H9 (cell line): ENCODE data around the gene TOGARAM1. TPM values are rescaled to one million over a fixed set of nuclear protein-coding genes. Genes with fewer than 3 reads are reported as not detected.

Source experiments
- DNase-seq: peaks from one replicate; pipeline ENCODE4 v3.0.0-alpha.2; 2017
- H2AFZ ChIP-seq: one replicate; pipeline ENCODE4 v1.6.1; 2013; ENCODE audit warnings: mild to moderate bottlenecking, low read length, control low read depth, moderate library complexity
- H2AK5ac ChIP-seq: 2 replicates; pipeline ENCODE4 v1.6.1; 2013; ENCODE audit warnings: low read length, control low read depth, mixed read lengths; ENCODE audit not compliant: insufficient read length
- H2BK120ac ChIP-seq: one replicate; pipeline ENCODE4 v1.6.1; 2013; ENCODE audit warnings: low read depth, mild to moderate bottlenecking, low read length, control low read depth, inconsistent platforms; ENCODE audit not compliant: poor library complexity, severe bottlenecking
- H2BK12ac ChIP-seq: 2 replicates; pipeline ENCODE4 v1.6.1; 2013; ENCODE audit warnings: low read length, control low read depth, mixed read lengths, low read depth; ENCODE audit not compliant: insufficient read length
- H2BK15ac ChIP-seq: 2 replicates; pipeline ENCODE4 v1.6.1; 2013; ENCODE audit warnings: low read depth, low read length, control low read depth
- H2BK20ac ChIP-seq: one replicate; pipeline ENCODE4 v1.6.1; 2013; ENCODE audit warnings: low read depth, mild to moderate bottlenecking, low read length, control low read depth, inconsistent platforms; ENCODE audit not compliant: poor library complexity, severe bottlenecking
- H2BK5ac ChIP-seq: 2 replicates; pipeline ENCODE4 v1.6.1; 2013; ENCODE audit warnings: low read length, control low read depth, mixed read lengths; ENCODE audit not compliant: insufficient read length
- H3K14ac ChIP-seq: 2 replicates; pipeline ENCODE4 v1.6.1; 2013; ENCODE audit warnings: low read length, control low read depth; ENCODE audit not compliant: insufficient read depth
- H3K18ac ChIP-seq: 2 replicates; pipeline ENCODE4 v1.6.1; 2013; ENCODE audit warnings: low read depth, mild to moderate bottlenecking, mixed read lengths, low read length, control low read depth; ENCODE audit not compliant: insufficient read length
- H3K23ac ChIP-seq: 2 replicates; pipeline ENCODE4 v1.6.1; 2013; ENCODE audit warnings: low read length, control low read depth, mixed read lengths, low read depth; ENCODE audit not compliant: insufficient read length
- H3K23me2 ChIP-seq: 2 replicates; pipeline ENCODE4 v1.6.1; 2013; ENCODE audit warnings: low read depth, mild to moderate bottlenecking, mixed read lengths, low read length, control low read depth; ENCODE audit not compliant: insufficient read length, poor library complexity, severe bottlenecking
- H3K27ac ChIP-seq: 2 replicates; pipeline ENCODE4 v1.5.1; 2013; ENCODE audit warnings: low read length, control low read depth, mixed read lengths, low read depth; ENCODE audit not compliant: insufficient read length
- H3K27me3 ChIP-seq: 2 replicates; pipeline ENCODE4 v1.6.1; 2013; ENCODE audit warnings: low read length, control low read depth, inconsistent platforms; ENCODE audit not compliant: insufficient read depth
- H3K4ac ChIP-seq: 2 replicates; pipeline ENCODE4 v1.6.1; 2013; ENCODE audit warnings: low read depth, mild to moderate bottlenecking, control low read depth, inconsistent platforms, low read length, moderate library complexity
- H3K4me1 ChIP-seq: 2 replicates; pipeline ENCODE4 v1.6.1; 2013; ENCODE audit warnings: low read length, control low read depth, inconsistent platforms; ENCODE audit not compliant: insufficient read depth
- H3K4me2 ChIP-seq: 2 replicates; pipeline ENCODE4 v1.6.1; 2013; ENCODE audit warnings: low read length, control low read depth, mixed read lengths; ENCODE audit not compliant: insufficient read length, insufficient read depth
- H3K56ac ChIP-seq: 2 replicates; pipeline ENCODE4 v1.6.1; 2013; ENCODE audit warnings: low read depth, mild to moderate bottlenecking, mixed read lengths, low read length, control low read depth; ENCODE audit not compliant: insufficient read length
- H3K79me1 ChIP-seq: 2 replicates; pipeline ENCODE4 v1.6.1; 2013; ENCODE audit warnings: low read depth, mild to moderate bottlenecking, moderate library complexity, low read length, control low read depth, inconsistent platforms; ENCODE audit not compliant: insufficient read depth, poor library complexity, severe bottlenecking
- H3K79me2 ChIP-seq: 2 replicates; pipeline ENCODE4 v1.6.1; 2013; ENCODE audit warnings: low read length, control low read depth, inconsistent platforms; ENCODE audit not compliant: insufficient read depth
- H3K9ac ChIP-seq: 2 replicates; pipeline ENCODE4 v1.6.1; 2013; ENCODE audit warnings: low read length, control low read depth, mixed read lengths; ENCODE audit not compliant: insufficient read length; ENCODE audit errors: extremely low read depth
- H3K9me3 ChIP-seq: one replicate; pipeline ENCODE4 v1.6.1; 2013; ENCODE audit warnings: low read depth, low read length, inconsistent platforms; ENCODE audit not compliant: control insufficient read depth
- H3T11ph ChIP-seq: one replicate; pipeline ENCODE4 v1.6.1; 2013; ENCODE audit warnings: mild to moderate bottlenecking, low read length, control low read depth, inconsistent platforms
- H4K20me1 ChIP-seq: one replicate; pipeline ENCODE4 v1.6.1; 2013; ENCODE audit not compliant: control insufficient read depth, insufficient read length, insufficient read depth
- H4K5ac ChIP-seq: 2 replicates; pipeline ENCODE4 v1.6.1; 2013; ENCODE audit warnings: low read depth, mild to moderate bottlenecking, mixed read lengths, low read length, control low read depth; ENCODE audit not compliant: insufficient read length
- H4K8ac ChIP-seq: replicated peaks from 2 replicates; pipeline ENCODE4 v1.6.1; 2013; ENCODE audit warnings: low read length, control low read depth, mixed read lengths, low read depth; ENCODE audit not compliant: insufficient read length
- H4K91ac ChIP-seq: 2 replicates; pipeline ENCODE4 v1.6.1; 2013; ENCODE audit warnings: low read depth, mild to moderate bottlenecking, moderate library complexity, mixed read lengths, low read length, control low read depth; ENCODE audit not compliant: insufficient read length
- H3K27ac Mint-ChIP-seq, 3 experiments: 2 replicates in 2 of 3; 3 replicates in 1 of 3; pipeline ENCODE4 v1.8.0; 2020 to 2021; ENCODE audit warnings: mixed read lengths in 3 of 3, mild to moderate bottlenecking in 1 of 3, moderate library complexity in 1 of 3
- H3K27me3 Mint-ChIP-seq: 2 replicates; pipeline ENCODE4 v1.8.0; 2021; ENCODE audit warnings: low read depth, mild to moderate bottlenecking, moderate library complexity, mixed read lengths
- H3K36me3 Mint-ChIP-seq, 3 experiments: 2 replicates in 2 of 3; 3 replicates in 1 of 3; pipeline ENCODE4 v1.8.0; 2020 to 2021; ENCODE audit warnings: low read depth in 3 of 3, mixed read lengths in 3 of 3; ENCODE audit not compliant: insufficient read depth in 1 of 3
- H3K4me1 Mint-ChIP-seq, 2 experiments: 2 replicates each; pipeline ENCODE4 v1.8.0; 2020; ENCODE audit warnings: mixed read lengths in 2 of 2
- H3K4me3 Mint-ChIP-seq, 2 experiments: 2 replicates in 1 of 2; 3 replicates in 1 of 2; pipeline ENCODE4 v1.8.0; 2020 to 2021; ENCODE audit warnings: mild to moderate bottlenecking in 2 of 2, mixed read lengths in 2 of 2, moderate library complexity in 1 of 2
- H3K9me3 Mint-ChIP-seq, 2 experiments: 2 replicates in 1 of 2; 3 replicates in 1 of 2; pipeline ENCODE4 v1.8.0; 2020; ENCODE audit warnings: mild to moderate bottlenecking in 2 of 2, mixed read lengths in 2 of 2, moderate library complexity in 1 of 2
- WGBS: extraction: QIAGEN DNeasy Blood & Tissue Kit; methylation state at CpG from one replicate; pipeline ENCODE4 v1.1.7; 2013; ENCODE audit warnings: missing lambda C conversion rate, low lambda C conversion rate, mixed read lengths; ENCODE audit not compliant: insufficient read length; ENCODE audit errors: extremely low coverage; 5-methylcytosine and 5-hydroxymethylcytosine counted together
- total RNA-seq: library from RNA; stranded (reverse); gene quantifications from 2 replicates; pipeline ENCODE4 v1.2.1, GENCODE V29; 2021
- TF ChIP-seq, protein P1 (sequence below): fragments of 200-600 bp; sonication (generic); conservative IDR thresholded peaks from 3 replicates; pipeline ENCODE4 v1.8.0; 2021; ENCODE audit warnings: antibody characterized with exemption, mild to moderate bottlenecking

The TOGARAM1 gene
- total RNA-seq, 1 experiment from 2014 or later: 11.4 TPM

DNA sequence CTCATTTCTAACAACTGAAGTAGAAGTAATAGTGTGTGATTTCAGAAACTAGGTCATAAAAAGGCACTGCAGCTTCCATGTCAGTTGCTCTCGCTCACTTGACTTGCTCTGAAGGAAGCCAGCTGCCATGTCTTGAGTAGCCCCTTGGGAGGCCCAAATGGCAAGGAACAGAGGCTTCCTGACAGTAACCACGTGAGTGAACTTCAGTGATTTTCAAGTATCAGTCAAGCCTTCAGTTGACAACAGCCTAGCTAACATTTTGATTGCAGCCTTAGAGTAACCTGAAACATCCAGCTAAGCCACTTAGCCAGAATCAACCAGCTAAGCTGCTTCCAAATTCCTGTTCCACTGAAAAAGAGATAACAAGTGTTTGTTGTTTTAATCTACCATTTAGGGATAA, 26.7 kb downstream of the TOGARAM1 start:
- Histone ChIP-seq H4K8ac (no peak overlapping the region), H2BK5ac (no peak overlapping the region), H4K5ac (no peak overlapping the region), H3K23me2 (no peaks in the 10 kb centered on the region), H3K9me3 (no peaks in the 10 kb centered on the region), H3K4me1 (no peaks in the 10 kb centered on the region), H4K20me1 (no peaks in the 10 kb centered on the region), H2BK12ac (no peak overlapping the region), H3K4ac (no peak overlapping the region), H2AFZ (no peak overlapping the region), H3K27me3 (no peaks in the 10 kb centered on the region), H3K23ac (no peak overlapping the region), H3K79me1 (no peaks in the 10 kb centered on the region), H2BK120ac (no peak overlapping the region), H3K56ac (no peak overlapping the region), H2BK15ac (no peak overlapping the region), H3K18ac (no peak overlapping the region), H2BK20ac (no peak overlapping the region), H3T11ph (no peak overlapping the region), H2AK5ac (no peak overlapping the region), H3K4me2 (no peak overlapping the region), H3K14ac (no peak overlapping the region), H3K27ac (no peak overlapping the region), H4K91ac (no peak overlapping the region), H3K9ac (no peak overlapping the region), H3K79me2 (no peaks in the 10 kb centered on the region; the same call in 1 of the 2 replicates)
- DNase-seq: no peak
- H3K36me3 Mint-ChIP-seq: 0 out of 7 replicates have a peak, but pooled peaks cover 0 to 4% (median 0%) of the 10 kb centered on the region in 3 experiments
- H3K9me3 Mint-ChIP-seq: no peaks in the 10 kb centered on the region
- H3K27me3 Mint-ChIP-seq: no peaks in the 10 kb centered on the region
- no peak overlapping the region for H3K27ac Mint-ChIP-seq
- TF ChIP-seq, protein P1, sequence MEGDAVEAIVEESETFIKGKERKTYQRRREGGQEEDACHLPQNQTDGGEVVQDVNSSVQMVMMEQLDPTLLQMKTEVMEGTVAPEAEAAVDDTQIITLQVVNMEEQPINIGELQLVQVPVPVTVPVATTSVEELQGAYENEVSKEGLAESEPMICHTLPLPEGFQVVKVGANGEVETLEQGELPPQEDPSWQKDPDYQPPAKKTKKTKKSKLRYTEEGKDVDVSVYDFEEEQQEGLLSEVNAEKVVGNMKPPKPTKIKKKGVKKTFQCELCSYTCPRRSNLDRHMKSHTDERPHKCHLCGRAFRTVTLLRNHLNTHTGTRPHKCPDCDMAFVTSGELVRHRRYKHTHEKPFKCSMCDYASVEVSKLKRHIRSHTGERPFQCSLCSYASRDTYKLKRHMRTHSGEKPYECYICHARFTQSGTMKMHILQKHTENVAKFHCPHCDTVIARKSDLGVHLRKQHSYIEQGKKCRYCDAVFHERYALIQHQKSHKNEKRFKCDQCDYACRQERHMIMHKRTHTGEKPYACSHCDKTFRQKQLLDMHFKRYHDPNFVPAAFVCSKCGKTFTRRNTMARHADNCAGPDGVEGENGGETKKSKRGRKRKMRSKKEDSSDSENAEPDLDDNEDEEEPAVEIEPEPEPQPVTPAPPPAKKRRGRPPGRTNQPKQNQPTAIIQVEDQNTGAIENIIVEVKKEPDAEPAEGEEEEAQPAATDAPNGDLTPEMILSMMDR: no peak
- H3K4me1 Mint-ChIP-seq: no peaks in the 10 kb centered on the region
- no peak overlapping the region for H3K4me3 Mint-ChIP-seq
- no CpG with 5 or more reads among the region's 2 CpGs for WGBS
